Islet precursor cell (in vitro differentiated cells): ENCODE measurements around the gene TICAM2.

ENCODE experiments used
- DNase-seq: peaks from one replicate; pipeline ENCODE4 v3.0.0-alpha.2; 2018

TICAM2 gene

GRCh38 chr5:115561176-115561575 is 41.1 kb downstream of the TICAM2 start:
- DNase-seq: no peak

GRCh38 chr5:115559524-115559923 is 42.8 kb downstream of the TICAM2 start:
- no peak for DNase-seq

DNA sequence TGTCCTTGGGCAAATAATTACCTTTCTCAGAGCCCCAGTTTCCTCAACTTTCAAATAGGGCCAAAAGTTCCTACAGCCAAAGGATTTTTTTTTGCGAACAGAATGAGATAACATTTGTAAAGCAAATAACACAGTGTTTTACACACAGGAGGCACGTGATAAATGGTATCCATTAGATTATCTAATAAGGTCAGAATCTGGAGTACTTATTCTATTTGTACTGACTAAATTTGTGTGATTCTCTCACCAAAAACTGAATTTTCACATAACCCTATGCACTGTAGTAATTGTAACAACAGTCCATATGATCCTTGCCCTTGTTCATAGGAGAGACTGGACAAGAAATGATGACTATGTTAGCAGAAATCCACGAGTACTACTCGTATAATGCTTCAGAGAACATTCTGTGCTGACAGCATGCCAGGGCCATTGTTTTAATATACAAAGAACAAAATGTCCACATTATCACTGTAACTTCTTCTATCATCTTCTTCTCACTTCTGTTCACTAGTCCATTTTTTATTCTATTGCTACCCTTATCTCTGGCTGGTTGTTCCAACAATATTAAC is 43.8 kb downstream of the TICAM2 start:
- no peak for DNase-seq

GRCh38 chr5:115557667-115558387 is 44.5 kb downstream of the TICAM2 start:
- DNase-seq: no peak

DNA sequence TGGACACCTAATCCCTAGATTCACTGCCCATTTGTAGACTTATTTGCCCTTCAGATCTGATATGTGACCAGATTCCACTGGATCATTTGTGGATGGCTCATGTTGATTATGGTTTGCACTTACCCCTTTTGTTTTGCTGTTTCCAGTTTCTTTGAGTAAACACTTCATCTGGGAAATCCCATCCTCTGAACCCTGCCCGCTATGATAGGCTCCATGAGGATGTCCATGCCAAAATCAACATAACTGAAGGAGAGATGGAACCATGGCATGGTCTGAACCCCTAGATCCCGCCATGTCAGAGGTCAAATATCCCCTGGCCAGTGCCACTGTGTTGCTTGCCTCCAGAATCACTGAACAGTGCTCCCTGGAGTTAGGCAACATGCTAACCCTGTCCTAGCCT is 46.0 kb downstream of the TICAM2 start:
- no peak for DNase-seq

DNA sequence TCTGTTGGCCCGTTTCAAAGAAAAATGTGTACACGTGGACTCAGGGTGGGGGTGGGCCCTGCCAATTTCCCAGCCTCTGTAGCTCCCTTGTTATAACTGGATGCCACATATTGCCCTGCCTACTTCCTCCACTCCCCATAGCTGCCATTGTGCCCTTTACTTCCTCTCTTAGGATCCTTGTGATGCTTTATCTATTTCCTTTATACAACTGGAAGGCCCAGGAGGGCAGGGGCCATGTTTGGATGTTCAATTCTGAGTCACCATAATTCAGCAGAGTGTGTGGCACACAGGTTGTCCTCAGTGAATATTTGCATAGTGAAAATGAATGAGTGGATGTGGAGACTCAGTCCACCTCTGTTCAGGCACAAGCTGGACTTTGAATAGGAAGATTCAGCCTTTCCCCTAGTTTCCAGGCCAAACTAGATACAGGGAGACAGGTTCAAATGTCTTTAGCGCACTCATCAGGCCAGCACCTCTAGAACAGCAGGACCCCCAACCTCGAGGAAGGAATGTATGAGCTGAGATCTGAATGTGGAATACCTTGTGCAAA is 47.1 kb downstream of the TICAM2 start:
- no peak for DNase-seq

DNA sequence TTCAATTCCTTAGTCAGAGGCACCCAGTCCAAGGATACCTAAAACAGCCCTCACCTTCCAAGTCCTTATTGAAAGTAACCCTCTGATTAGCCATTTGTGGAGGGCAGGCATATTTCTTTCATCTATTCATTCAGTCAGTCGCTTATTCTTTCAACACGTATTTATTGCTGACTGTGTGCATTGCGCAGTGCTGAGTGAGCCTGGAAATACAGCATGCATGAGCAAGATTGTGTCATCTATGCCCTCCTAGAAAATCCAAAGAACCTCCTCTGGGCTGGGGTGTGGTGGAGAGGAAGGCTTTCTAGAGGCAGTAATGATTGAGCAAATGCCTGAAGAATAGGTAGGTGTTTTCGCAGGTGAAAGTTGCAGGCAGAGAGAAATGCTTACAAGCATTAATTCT is 49.2 kb downstream of the TICAM2 start:
- no peak for DNase-seq

DNA sequence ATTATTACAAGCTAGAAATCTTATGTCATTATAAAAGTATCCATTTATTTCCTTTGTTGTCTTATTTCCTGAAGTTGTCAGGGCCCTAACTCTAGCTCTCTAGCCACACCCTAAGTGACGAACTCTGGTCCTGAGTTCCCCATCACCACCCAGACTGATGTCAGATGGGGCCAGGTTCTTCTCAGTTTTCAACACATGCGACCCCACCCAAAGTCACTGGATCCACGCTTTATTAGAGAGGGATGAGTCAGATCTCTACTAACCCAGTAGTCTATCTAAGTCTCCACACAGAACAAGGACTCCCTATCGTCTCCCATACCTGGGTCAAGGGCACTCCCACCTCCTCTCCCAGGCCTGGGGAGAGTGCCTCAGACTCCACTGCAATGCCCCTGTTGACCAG is 50.9 kb downstream of the TICAM2 start:
- DNase-seq: no peak

DNA sequence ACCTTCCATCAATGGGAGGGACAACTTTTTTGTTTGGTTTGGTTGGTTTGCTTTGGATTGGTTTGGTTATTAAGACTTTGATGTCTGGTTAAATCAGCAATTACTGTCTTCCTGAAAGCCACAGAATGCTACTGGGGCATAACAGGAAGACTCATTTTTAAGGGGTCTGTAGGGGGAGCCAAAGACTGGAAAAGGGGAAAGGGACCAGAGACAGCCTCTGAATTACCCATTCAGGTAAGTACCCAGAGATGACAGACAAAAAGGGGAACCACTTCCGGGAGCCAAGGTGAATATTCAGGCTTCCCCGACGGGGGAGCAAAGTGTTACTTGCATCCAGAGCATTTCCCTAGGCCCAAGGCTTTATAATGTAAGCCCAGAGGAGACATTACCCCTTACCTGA is 53.1 kb downstream of the TICAM2 start:
- no peak for DNase-seq

- DNase-seq: no peak
Observed at GRCh38 chr5:115548683-115549082, 53.6 kb downstream of the TICAM2 start.

DNA sequence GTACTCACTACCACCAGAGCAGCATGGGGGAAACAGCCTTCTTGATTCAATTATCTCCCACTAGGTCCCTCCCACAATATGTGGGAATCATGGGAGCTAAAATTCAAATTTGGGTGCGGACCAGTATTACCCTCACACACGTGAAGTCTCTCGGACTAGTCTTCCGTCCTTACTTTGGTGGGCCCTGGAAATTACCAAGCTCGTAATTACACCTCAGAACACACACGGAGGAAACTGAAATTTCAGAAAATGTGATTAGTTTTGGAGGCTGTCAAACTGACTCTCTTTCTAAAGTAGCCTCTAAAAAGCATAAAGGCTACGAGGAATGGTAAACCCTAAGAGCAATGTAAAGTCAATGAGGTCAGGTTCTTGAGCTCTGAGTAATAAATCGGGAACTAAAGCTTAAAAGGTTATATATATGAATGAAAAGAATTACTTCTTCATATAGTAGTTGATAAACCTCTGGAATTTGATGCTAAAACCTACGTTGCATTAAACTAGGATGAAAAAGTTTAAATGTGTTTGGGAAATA is 56.9 kb downstream of the TICAM2 start:
- no peak for DNase-seq

DNA sequence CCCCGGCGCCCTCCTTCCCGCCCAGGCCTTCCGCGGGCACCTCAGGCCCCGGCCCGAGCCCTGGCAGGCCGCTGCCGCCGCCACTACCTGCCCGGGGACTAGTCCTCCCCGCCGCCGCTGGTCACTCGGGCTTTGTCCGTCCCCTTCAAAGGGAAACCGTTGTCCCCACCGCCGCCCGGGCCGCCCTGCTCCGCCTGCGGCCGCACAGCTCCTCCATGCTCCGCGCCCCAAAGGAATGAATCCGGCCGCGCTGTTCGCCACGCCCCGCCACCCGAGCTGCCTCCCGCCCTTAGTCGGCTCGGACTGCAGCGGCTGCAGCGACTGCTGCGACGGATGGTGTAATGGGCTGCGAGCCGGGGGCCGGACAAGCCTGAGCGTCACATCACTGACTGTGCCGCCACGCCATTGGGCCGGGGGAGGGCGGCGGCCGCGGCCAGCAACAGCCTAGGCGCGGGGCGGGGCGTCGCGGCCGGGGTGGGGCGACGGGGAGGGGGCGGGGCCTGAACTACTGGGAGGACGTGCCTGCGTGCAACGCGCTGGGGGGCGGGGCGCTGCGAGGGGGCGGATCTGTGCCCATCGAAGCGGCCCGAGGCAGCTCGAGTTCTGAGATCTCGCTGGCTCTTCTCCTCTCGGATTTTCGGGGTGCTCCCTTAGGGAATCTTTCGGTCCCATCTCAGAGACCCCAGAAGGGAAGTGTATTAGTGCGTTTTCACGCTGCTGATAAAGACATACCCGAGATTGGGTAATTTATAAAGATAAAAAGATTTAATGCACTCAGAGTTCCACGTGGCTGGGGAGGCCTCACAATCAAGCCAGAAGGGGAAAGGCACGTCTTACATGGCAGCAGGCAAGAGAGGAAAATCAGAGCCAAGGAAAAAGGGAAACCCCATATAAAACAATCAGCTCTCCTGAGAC is 57.6 kb downstream of the TICAM2 start, which contains the start of gene FEM1C:
FEM1C (minus strand) TSS at position 340 of the 915 bp plus-strand sequence. CDS start 1,282 bp downstream, outside the sequence.
- DNase-seq: peak; percentile 99

- peak; percentile 63 for DNase-seq
Observed at GRCh38 chr5:115544043-115544435, 58.2 kb downstream of the TICAM2 start.

- no peak for DNase-seq
Observed at GRCh38 chr5:115543365-115544042, 58.8 kb downstream of the TICAM2 start.

DNA sequence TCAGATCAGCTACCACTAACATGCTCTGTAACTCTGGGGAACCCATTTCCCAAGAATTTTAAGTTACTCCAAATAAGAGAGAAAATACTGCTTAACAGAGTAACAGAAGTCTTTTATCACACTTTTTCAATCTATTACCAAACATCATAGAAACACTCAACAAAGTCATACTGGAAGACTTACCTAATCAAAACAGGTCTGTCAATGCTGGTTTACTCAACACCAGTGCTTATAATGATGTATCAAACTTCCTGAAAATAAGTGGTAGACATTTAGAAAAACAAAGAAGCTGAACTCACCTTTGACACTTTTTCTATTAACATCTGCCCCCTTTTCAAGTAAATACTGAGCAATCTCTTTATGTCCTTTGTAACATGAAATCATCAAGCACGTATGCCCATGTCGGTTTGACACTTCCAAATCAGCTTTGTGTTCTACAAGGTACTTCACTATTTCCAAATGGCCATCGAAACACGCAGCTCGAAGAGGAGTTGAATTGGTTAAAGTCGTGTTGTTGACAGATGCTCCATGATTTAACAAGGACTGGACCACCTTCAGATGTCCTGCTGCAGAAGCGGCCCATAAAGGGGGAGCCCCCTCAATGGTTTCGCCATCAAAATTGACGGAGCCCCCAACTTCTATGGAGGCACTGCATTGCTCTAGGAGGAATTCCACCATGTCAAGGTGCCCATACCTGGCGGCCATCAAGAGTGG is 59.5 kb downstream of the TICAM2 start:
- DNase-seq: no peak

- no peak for DNase-seq
Observed at GRCh38 chr5:115542086-115542485, 60.2 kb downstream of the TICAM2 start.

DNA sequence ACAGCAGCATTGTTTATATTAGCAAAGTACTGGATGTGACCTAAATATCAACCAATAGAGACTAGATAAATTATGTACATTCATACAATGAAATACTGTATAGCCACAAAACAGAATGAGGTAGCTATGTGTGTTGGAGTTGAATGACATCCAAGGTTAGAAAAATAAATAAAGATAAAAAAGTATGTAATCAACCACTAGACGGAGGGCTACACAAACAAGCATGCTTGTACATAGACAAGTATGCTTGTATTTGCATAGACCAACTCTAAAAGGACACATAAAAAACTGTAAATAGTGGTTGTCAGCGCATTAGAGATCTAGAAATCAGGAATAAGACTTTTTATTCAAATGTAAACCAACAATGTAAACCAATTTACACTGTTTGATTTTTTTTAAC is 60.7 kb downstream of the TICAM2 start:
- no peak for DNase-seq

DNA sequence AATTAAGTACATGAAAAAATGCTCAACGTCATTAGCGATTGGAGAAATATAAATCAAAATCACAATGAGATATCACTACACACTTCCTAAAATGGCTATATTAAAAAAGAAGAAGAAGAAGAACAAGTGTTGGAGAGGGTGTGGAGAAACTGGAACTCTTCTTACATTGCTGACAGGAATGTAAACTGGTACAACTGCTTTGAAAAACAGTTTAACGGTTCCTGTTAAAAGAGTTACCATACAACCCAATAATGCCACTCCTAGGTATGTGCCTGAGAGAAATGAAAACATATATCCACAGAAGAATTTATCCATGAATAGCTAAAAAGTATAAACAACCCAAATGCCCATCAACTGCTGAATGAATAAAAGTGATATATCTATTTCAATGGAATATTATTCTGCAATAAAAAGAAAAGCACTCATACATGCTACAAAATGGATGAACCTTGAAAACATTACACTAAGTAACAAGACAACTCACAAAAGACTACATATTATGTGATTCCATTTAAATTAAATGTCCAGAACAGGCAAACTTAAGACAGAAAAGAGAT is 66.7 kb downstream of the TICAM2 start:
- no peak for DNase-seq

DNA sequence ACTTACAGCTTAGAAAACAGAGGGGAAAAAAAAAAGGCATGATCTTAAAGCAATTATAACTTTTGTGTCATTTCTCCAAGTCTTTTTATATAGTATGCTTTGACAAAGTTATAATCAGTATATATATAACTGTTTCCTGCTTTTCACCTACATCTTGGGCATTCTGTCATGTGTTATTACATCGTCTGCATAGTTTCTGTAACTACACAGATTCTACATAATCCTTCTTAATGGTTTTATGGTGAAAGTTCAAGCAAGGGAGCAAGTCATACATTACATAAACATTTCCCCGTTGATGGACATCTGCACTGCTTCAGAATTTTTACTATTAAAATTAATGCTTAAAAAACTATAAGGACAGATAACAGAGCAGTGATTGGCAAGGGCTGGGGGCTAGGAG is 69.8 kb downstream of the TICAM2 start:
- DNase-seq: no peak

GRCh38 chr5:115531787-115532367 is 70.4 kb downstream of the TICAM2 start:
- DNase-seq: no peak

DNA sequence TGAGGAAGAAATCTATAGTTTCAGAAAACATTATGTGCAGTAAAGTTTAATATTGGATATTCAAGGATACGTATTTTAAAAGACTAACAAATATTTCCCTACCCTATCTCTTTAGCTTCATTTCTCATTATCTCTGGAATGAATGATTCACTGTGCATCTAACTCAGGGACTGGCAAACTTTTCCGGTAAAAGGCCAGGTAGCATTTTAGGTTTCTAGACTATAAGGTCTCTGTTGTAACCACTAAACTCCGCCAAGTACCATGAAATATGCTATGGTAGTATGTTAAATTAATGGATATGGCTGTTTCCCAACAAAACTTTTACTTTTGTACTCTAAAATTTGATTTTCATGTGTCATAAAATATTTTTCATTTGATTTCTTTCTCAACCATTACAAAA is 70.9 kb downstream of the TICAM2 start:
- DNase-seq: no peak
